IPS DF 19.7 (cell line): Measurements from ENCODE around the gene PDE10A.

ENCODE experiments used
- DNase-seq: peaks from one replicate; pipeline ENCODE4 v3.0.0-alpha.2; 2013; ENCODE audit warnings: low read depth, low spot score

Gene PDE10A

GRCh38 chr6:165678429-165678828, 15.4 kb upstream of the PDE10A start:
- DNase-seq, result no peak

- DNase-seq, result no peak
Observed at GRCh38 chr6:165677091-165677490, 14.1 kb upstream of the PDE10A start.

- DNase-seq, result no peak
Observed at GRCh38 chr6:165676435-165677068, 13.5 kb upstream of the PDE10A start.

- DNase-seq, result no peak
Observed at GRCh38 chr6:165675120-165675519, 12.1 kb upstream of the PDE10A start.

GRCh38 chr6:165674155-165675029, 11.4 kb upstream of the PDE10A start:
- no peak for DNase-seq

- no peak for DNase-seq
Observed at GRCh38 chr6:165671222-165671768, 8.3 kb upstream of the PDE10A start.

- DNase-seq, result no peak
Observed at GRCh38 chr6:165668951-165669350, 5.9 kb upstream of the PDE10A start.

GRCh38 chr6:165665384-165665672, 2.3 kb upstream of the PDE10A start:
- DNase-seq, result no peak

- DNase-seq, result no peak
Observed at GRCh38 chr6:165664559-165665383, 1.7 kb upstream of the PDE10A start.

GRCh38 chr6:165663736-165664558, 906 bp upstream of the PDE10A start:
- no peak for DNase-seq

- DNase-seq, result no peak
Observed at GRCh38 chr6:165663377-165663735, 315 bp upstream of the PDE10A start.

- DNase-seq, result no peak
Observed at GRCh38 chr6:165662041-165662748, 846 bp downstream of the PDE10A start.

GRCh38 chr6:165661664-165662025, 1.4 kb downstream of the PDE10A start:
- DNase-seq, result no peak

GRCh38 chr6:165660857-165661663, 2.0 kb downstream of the PDE10A start:
- no peak for DNase-seq

GRCh38 chr6:165659945-165660856, 2.8 kb downstream of the PDE10A start:
- DNase-seq, result no peak

- no peak for DNase-seq
Observed at GRCh38 chr6:165658395-165659058, 4.5 kb downstream of the PDE10A start.

- no peak for DNase-seq
Observed at GRCh38 chr6:165657325-165657680, 5.7 kb downstream of the PDE10A start.

- no peak for DNase-seq
Observed at GRCh38 chr6:165656581-165657324, 6.3 kb downstream of the PDE10A start.
